ENCODE results near the gene ADAMTSL2.

Gene ADAMTSL2

GRCh38 chr9:133576875-133577736, 42.6 kb downstream of the ADAMTSL2 start:
- Mint-ChIP-seq H3K4me3 (peak overlapping the region; percentile 45), H3K27me3 (ENCODE audit: low read depth, poor library complexity) (peaks cover 5% of the 10 kb centered on the region), H3K27ac (no peak overlapping the region), H3K9me3 (no peaks in the 10 kb centered on the region), H3K36me3 (ENCODE audit: low read depth) (no peaks in the 10 kb centered on the region), H3K4me1 (peaks cover 65% of the 10 kb centered on the region)
- TF ChIP-seq CTCF (IDR thresholded peaks at IDR 0.05), result no peak
- no peak for DNase-seq

GRCh38 chr9:133577737-133578112, 43.2 kb downstream of the ADAMTSL2 start:
- Mint-ChIP-seq H3K4me3 (no peak overlapping the region), H3K27ac (no peak overlapping the region), H3K36me3 (ENCODE audit: low read depth) (no peaks in the 10 kb centered on the region), H3K4me1 (peaks cover 72% of the 10 kb centered on the region), H3K9me3 (no peaks in the 10 kb centered on the region), H3K27me3 (ENCODE audit: low read depth, poor library complexity) (peaks cover 8% of the 10 kb centered on the region)
- DNase-seq, result no peak
- TF ChIP-seq CTCF (IDR thresholded peaks at IDR 0.05), result no peak

- H3K36me3 Mint-ChIP-seq (ENCODE audit: low read depth), result no peaks in the 10 kb centered on the region
- DNase-seq, result no peak
- TF ChIP-seq CTCF (IDR thresholded peaks at IDR 0.05), result no peak
- H3K27ac Mint-ChIP-seq, result no peak overlapping the region
- H3K4me3 Mint-ChIP-seq, result no peak overlapping the region
- no peaks in the 10 kb centered on the region for H3K9me3 Mint-ChIP-seq
- peaks cover 75% of the 10 kb centered on the region for H3K4me1 Mint-ChIP-seq
- H3K27me3 Mint-ChIP-seq (ENCODE audit: low read depth, poor library complexity), result peaks cover 8% of the 10 kb centered on the region
Observed at GRCh38 chr9:133578524-133579441, 44.3 kb downstream of the ADAMTSL2 start.

GRCh38 chr9:133579601-133580418, 45.3 kb downstream of the ADAMTSL2 start:
- Mint-ChIP-seq H3K4me3 (peak overlapping the region; percentile 15), H3K27ac (no peak overlapping the region), H3K36me3 (ENCODE audit: low read depth) (no peaks in the 10 kb centered on the region), H3K9me3 (no peaks in the 10 kb centered on the region), H3K27me3 (ENCODE audit: low read depth, poor library complexity) (peaks cover 8% of the 10 kb centered on the region), H3K4me1 (peaks cover 85% of the 10 kb centered on the region)
- no peak for TF ChIP-seq CTCF (IDR thresholded peaks at IDR 0.05)
- no peak for DNase-seq

- no peak for TF ChIP-seq CTCF (IDR thresholded peaks at IDR 0.05)
- no peak for DNase-seq
- Mint-ChIP-seq H3K9me3 (no peaks in the 10 kb centered on the region), H3K27me3 (ENCODE audit: low read depth, poor library complexity) (peaks cover 11% of the 10 kb centered on the region), H3K4me1 (peaks cover 88% of the 10 kb centered on the region), H3K27ac (no peak overlapping the region), H3K36me3 (ENCODE audit: low read depth) (no peaks in the 10 kb centered on the region), H3K4me3 (no peak overlapping the region)
Observed at GRCh38 chr9:133580419-133580738, 45.9 kb downstream of the ADAMTSL2 start.

All from nephron progenitor cell (in vitro differentiated cells).